Natural killer cell treated with Interleukin-12 subunit alpha and Interleukin-12 subunit beta and Interleukin-15 and Interleukin-18, amount 100 ng/mL, for 72 hours (primary cell): ENCODE measurements around the gene MYO5B. TPM values are rescaled to one million over a fixed set of nuclear protein-coding genes. Genes with fewer than 3 reads are reported as not detected.

Experiments
- ATAC-seq, 2 donors: fragments of 150-1000 bp; cut with Tn5 transposase in 1 of 2; sonication (Bioruptor Pico), chemical (Tn5 transposase) in 1 of 2; 2 replicates each; pipeline ENCODE4 v1.10.0; 2021
- DNase-seq: peaks from one replicate; pipeline ENCODE4 v3.0.0; 2022; ENCODE audit warnings: low spot score
- H3K27ac Mint-ChIP-seq, 2 donors: 1 replicate in 1 of 2; 2 replicates in 1 of 2; pipeline ENCODE4 v1.8.0; 2022; ENCODE audit warnings: mixed read lengths in 2 of 2, mild to moderate bottlenecking in 1 of 2, moderate library complexity in 1 of 2
- H3K27me3 Mint-ChIP-seq, 2 donors: 1 replicate in 1 of 2; 2 replicates in 1 of 2; pipeline ENCODE4 v1.8.0; 2022; ENCODE audit warnings: mixed read lengths in 2 of 2
- H3K36me3 Mint-ChIP-seq: one replicate; pipeline ENCODE4 v1.8.0; 2022; ENCODE audit warnings: mixed read lengths
- H3K4me1 Mint-ChIP-seq, 2 donors: 1 replicate in 1 of 2; 2 replicates in 1 of 2; pipeline ENCODE4 v1.8.0; 2022; ENCODE audit warnings: low read depth in 2 of 2, mixed read lengths in 2 of 2, mild to moderate bottlenecking in 1 of 2
- H3K4me3 Mint-ChIP-seq: one replicate; pipeline ENCODE4 v1.8.0; 2022; ENCODE audit warnings: mixed read lengths
- H3K9me3 Mint-ChIP-seq: 2 replicates; pipeline ENCODE4 v1.8.0; 2022; ENCODE audit warnings: mixed read lengths
- total RNA-seq, 2 donors: library from RNA; stranded (reverse); gene quantifications; one replicate each; pipeline ENCODE4 v1.2.3, GENCODE V29; 2022

MYO5B gene
- total RNA-seq, 2 donors from 2014 or later = not detected

- DNase-seq = no peak
- Mint-ChIP-seq H3K27me3 (peaks cover 22 to 43% of the 10 kb centered on the region in 2 donors), H3K36me3 (no peaks in the 10 kb centered on the region), H3K9me3 (no peaks in the 10 kb centered on the region), H3K27ac (no peak overlapping the region), H3K4me3 (no peak overlapping the region), H3K4me1 (no peaks in the 10 kb centered on the region)
- ATAC-seq = no peak
Measured at GRCh38 chr18:50076277-50076676, 118.7 kb downstream of the MYO5B start.

- Mint-ChIP-seq H3K4me3 (no peak overlapping the region), H3K9me3 (no peaks in the 10 kb centered on the region), H3K27me3 (peaks cover 26 to 43% of the 10 kb centered on the region in 2 donors), H3K4me1 (no peaks in the 10 kb centered on the region), H3K36me3 (no peaks in the 10 kb centered on the region), H3K27ac (no peak overlapping the region)
- ATAC-seq (no peak), DNase-seq (no peak)
Measured at GRCh38 chr18:50075772-50076171, 119.2 kb downstream of the MYO5B start.

GRCh38 chr18:50074404-50074803 is 120.5 kb downstream of the MYO5B start:
- Mint-ChIP-seq H3K27me3 (peaks cover 26 to 40% of the 10 kb centered on the region in 2 donors), H3K4me1 (no peaks in the 10 kb centered on the region), H3K27ac (no peak overlapping the region), H3K9me3 (no peaks in the 10 kb centered on the region), H3K36me3 (no peaks in the 10 kb centered on the region), H3K4me3 (no peak overlapping the region)
- no peak for DNase-seq
- ATAC-seq = no peak

GRCh38 chr18:50073319-50073718 is 121.6 kb downstream of the MYO5B start:
- H3K27me3 Mint-ChIP-seq = peaks cover 23 to 36% of the 10 kb centered on the region in 2 donors
- H3K4me3 Mint-ChIP-seq = no peak overlapping the region
- no peaks in the 10 kb centered on the region for H3K4me1 Mint-ChIP-seq
- no peaks in the 10 kb centered on the region for H3K36me3 Mint-ChIP-seq
- H3K9me3 Mint-ChIP-seq = no peaks in the 10 kb centered on the region
- H3K27ac Mint-ChIP-seq = no peak overlapping the region
- DNase-seq (no peak), ATAC-seq (no peak)

- Mint-ChIP-seq H3K4me1 (no peaks in the 10 kb centered on the region), H3K36me3 (no peaks in the 10 kb centered on the region), H3K4me3 (no peak overlapping the region), H3K9me3 (no peaks in the 10 kb centered on the region), H3K27ac (no peak overlapping the region), H3K27me3 (peaks cover 29 to 37% of the 10 kb centered on the region in 2 donors)
- DNase-seq = no peak
- ATAC-seq = no peak
Measured at GRCh38 chr18:50072146-50072545, 122.8 kb downstream of the MYO5B start.

- Mint-ChIP-seq H3K27ac (no peak overlapping the region), H3K27me3 (peaks cover 34 to 44% of the 10 kb centered on the region in 2 donors), H3K4me3 (no peak overlapping the region), H3K4me1 (no peaks in the 10 kb centered on the region), H3K36me3 (no peaks in the 10 kb centered on the region), H3K9me3 (no peaks in the 10 kb centered on the region)
- DNase-seq = no peak
- no peak for ATAC-seq
Measured at GRCh38 chr18:50071397-50071796, 123.5 kb downstream of the MYO5B start.

- peaks cover 41 to 58% of the 10 kb centered on the region in 2 donors for H3K27me3 Mint-ChIP-seq
- ATAC-seq = no peak
- no peaks in the 10 kb centered on the region for H3K9me3 Mint-ChIP-seq
- H3K4me1 Mint-ChIP-seq = no peaks in the 10 kb centered on the region
- no peaks in the 10 kb centered on the region for H3K36me3 Mint-ChIP-seq
- no peak for DNase-seq
- H3K27ac Mint-ChIP-seq = no peak overlapping the region
- no peak overlapping the region for H3K4me3 Mint-ChIP-seq
Measured at GRCh38 chr18:50069422-50069821, 125.5 kb downstream of the MYO5B start.

- peaks cover 31 to 49% of the 10 kb centered on the region in 2 donors for H3K27me3 Mint-ChIP-seq
Measured at GRCh38 chr18:50065527-50065926, 129.4 kb downstream of the MYO5B start.

GRCh38 chr18:50065039-50065438 is 129.9 kb downstream of the MYO5B start:
- ATAC-seq (no peak), DNase-seq (no peak)
- H3K36me3 Mint-ChIP-seq = no peaks in the 10 kb centered on the region
- no peak overlapping the region for H3K4me3 Mint-ChIP-seq
- H3K27ac Mint-ChIP-seq = no peak overlapping the region
- peaks cover 31 to 49% of the 10 kb centered on the region in 2 donors for H3K27me3 Mint-ChIP-seq
- H3K9me3 Mint-ChIP-seq = no peaks in the 10 kb centered on the region
- H3K4me1 Mint-ChIP-seq = no peaks in the 10 kb centered on the region

More at GRCh38 chr18:50065527-50065926, 129.4 kb downstream of the MYO5B start:
- Mint-ChIP-seq H3K9me3 (no peaks in the 10 kb centered on the region), H3K36me3 (no peaks in the 10 kb centered on the region), H3K27ac (no peak overlapping the region), H3K4me3 (no peak overlapping the region), H3K4me1 (no peaks in the 10 kb centered on the region)
- ATAC-seq (no peak), DNase-seq (no peak)

- peaks cover 30 to 54% of the 10 kb centered on the region in 2 donors for H3K27me3 Mint-ChIP-seq
- ATAC-seq (no peak), DNase-seq (no peak)
- H3K36me3 Mint-ChIP-seq = no peaks in the 10 kb centered on the region
- H3K9me3 Mint-ChIP-seq = no peaks in the 10 kb centered on the region
- no peaks in the 10 kb centered on the region for H3K4me1 Mint-ChIP-seq
- no peak overlapping the region for H3K4me3 Mint-ChIP-seq
- no peak overlapping the region for H3K27ac Mint-ChIP-seq
Measured at GRCh38 chr18:50061876-50062517, 132.9 kb downstream of the MYO5B start.

- no peaks in the 10 kb centered on the region for H3K36me3 Mint-ChIP-seq
- DNase-seq = no peak
- no peaks in the 10 kb centered on the region for H3K9me3 Mint-ChIP-seq
- ATAC-seq = no peak
- no peak overlapping the region for H3K4me3 Mint-ChIP-seq
- no peaks in the 10 kb centered on the region for H3K4me1 Mint-ChIP-seq
- H3K27me3 Mint-ChIP-seq = peaks cover 23 to 42% of the 10 kb centered on the region in 2 donors
- H3K27ac Mint-ChIP-seq = no peak overlapping the region
Measured at GRCh38 chr18:50060822-50061221, 134.1 kb downstream of the MYO5B start.

GRCh38 chr18:50058731-50059130 is 136.2 kb downstream of the MYO5B start:
- no peak for DNase-seq
- H3K27ac Mint-ChIP-seq = no peak overlapping the region
- no peaks in the 10 kb centered on the region for H3K9me3 Mint-ChIP-seq
- peaks cover 22 to 37% of the 10 kb centered on the region in 2 donors for H3K27me3 Mint-ChIP-seq
- no peaks in the 10 kb centered on the region for H3K36me3 Mint-ChIP-seq
- H3K4me1 Mint-ChIP-seq = no peaks in the 10 kb centered on the region
- no peak overlapping the region for H3K4me3 Mint-ChIP-seq
- no peak for ATAC-seq

GRCh38 chr18:50057009-50057408 is 137.9 kb downstream of the MYO5B start:
- no peak overlapping the region for H3K27ac Mint-ChIP-seq
- H3K4me3 Mint-ChIP-seq = no peak overlapping the region
- no peaks in the 10 kb centered on the region for H3K36me3 Mint-ChIP-seq
- no peaks in the 10 kb centered on the region for H3K9me3 Mint-ChIP-seq
- H3K27me3 Mint-ChIP-seq = peaks cover 23 to 28% of the 10 kb centered on the region in 2 donors
- DNase-seq (no peak), ATAC-seq (no peak)
- no peaks in the 10 kb centered on the region for H3K4me1 Mint-ChIP-seq

GRCh38 chr18:50056185-50056584 is 138.8 kb downstream of the MYO5B start:
- Mint-ChIP-seq H3K27me3 (peaks cover 24 to 25% of the 10 kb centered on the region in 2 donors), H3K4me1 (no peaks in the 10 kb centered on the region), H3K4me3 (no peak overlapping the region), H3K36me3 (no peaks in the 10 kb centered on the region), H3K9me3 (no peaks in the 10 kb centered on the region), H3K27ac (no peak overlapping the region)
- DNase-seq = no peak
- no peak for ATAC-seq

GRCh38 chr18:50055488-50055887 is 139.5 kb downstream of the MYO5B start:
- DNase-seq (no peak), ATAC-seq (no peak)
- Mint-ChIP-seq H3K36me3 (no peaks in the 10 kb centered on the region), H3K4me3 (no peak overlapping the region), H3K4me1 (no peaks in the 10 kb centered on the region), H3K27ac (no peak overlapping the region), H3K9me3 (no peaks in the 10 kb centered on the region), H3K27me3 (peaks cover 24 to 25% of the 10 kb centered on the region in 2 donors)
